ENCODE results near the gene SPATA9. TPM values are rescaled to one million over a fixed set of nuclear protein-coding genes. Genes with fewer than 3 reads are reported as not detected.

The SPATA9 gene
- total RNA-seq, 1 donor from 2014 or later: not detected

DNA sequence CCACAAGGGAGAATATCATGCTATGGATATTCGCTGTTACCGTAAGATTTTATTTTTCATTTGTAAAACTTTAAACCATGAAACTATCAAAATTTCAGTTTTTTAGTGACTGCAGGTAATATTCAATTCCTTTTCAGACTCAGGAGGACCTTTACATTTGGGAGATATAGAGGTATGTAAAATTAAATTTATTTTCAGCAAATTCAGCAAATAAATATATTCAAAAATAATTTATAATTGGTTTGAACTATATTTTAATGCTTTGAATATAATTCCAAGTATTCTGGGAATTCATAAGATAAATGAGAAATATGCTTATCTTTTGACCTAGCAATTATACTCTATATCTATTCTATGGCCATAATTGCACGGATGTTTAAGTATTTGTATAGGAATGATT is 28.6 kb downstream of the SPATA9 start:
- no peak overlapping the region for H3K27ac ChIP-seq
- H3K4me3 ChIP-seq: no peak overlapping the region
- no peaks in the 10 kb centered on the region for H3K9me3 ChIP-seq
- TF ChIP-seq, protein P1, sequence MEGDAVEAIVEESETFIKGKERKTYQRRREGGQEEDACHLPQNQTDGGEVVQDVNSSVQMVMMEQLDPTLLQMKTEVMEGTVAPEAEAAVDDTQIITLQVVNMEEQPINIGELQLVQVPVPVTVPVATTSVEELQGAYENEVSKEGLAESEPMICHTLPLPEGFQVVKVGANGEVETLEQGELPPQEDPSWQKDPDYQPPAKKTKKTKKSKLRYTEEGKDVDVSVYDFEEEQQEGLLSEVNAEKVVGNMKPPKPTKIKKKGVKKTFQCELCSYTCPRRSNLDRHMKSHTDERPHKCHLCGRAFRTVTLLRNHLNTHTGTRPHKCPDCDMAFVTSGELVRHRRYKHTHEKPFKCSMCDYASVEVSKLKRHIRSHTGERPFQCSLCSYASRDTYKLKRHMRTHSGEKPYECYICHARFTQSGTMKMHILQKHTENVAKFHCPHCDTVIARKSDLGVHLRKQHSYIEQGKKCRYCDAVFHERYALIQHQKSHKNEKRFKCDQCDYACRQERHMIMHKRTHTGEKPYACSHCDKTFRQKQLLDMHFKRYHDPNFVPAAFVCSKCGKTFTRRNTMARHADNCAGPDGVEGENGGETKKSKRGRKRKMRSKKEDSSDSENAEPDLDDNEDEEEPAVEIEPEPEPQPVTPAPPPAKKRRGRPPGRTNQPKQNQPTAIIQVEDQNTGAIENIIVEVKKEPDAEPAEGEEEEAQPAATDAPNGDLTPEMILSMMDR (IDR thresholded peaks at IDR 0.05): no peak
- intact Hi-C loops (cut with DNase I): no loop called here
- ATAC-seq (no peak), DNase-seq (no peak)
- H3K27me3 ChIP-seq (ENCODE audit: low read depth): no peaks in the 10 kb centered on the region
- no peaks in the 10 kb centered on the region for H3K36me3 ChIP-seq
- H3K4me1 ChIP-seq: no peaks in the 10 kb centered on the region

DNA sequence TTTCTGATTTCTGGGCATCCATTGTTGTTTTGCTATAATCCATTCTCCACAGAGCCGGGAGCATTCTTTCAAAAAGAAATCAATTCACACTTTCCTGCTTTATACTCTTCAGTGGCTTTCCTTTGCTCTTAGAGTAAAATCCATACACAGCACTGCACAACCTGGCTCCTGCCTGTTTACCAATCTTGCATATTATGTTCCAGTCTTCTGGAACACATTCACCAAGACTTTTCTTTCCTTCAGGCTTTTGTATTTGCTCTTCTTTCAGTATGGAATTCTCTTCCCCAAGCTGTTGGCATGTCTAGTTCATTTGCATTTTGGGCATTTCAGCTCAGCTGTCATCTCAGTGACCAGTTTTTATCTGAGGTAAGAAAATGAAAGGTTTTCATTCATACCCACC is 29.9 kb downstream of the SPATA9 start:
- Histone ChIP-seq H3K9me3 (no peaks in the 10 kb centered on the region), H3K36me3 (no peaks in the 10 kb centered on the region), H3K27ac (no peak overlapping the region), H3K27me3 (ENCODE audit: low read depth) (no peaks in the 10 kb centered on the region), H3K4me1 (peaks cover 2% of the 10 kb centered on the region), H3K4me3 (no peak overlapping the region)
- TF ChIP-seq, protein P1 (IDR thresholded peaks at IDR 0.05): no peak
- intact Hi-C loops (cut with DNase I): no loop called here
- ATAC-seq (no peak), DNase-seq (no peak)

DNA sequence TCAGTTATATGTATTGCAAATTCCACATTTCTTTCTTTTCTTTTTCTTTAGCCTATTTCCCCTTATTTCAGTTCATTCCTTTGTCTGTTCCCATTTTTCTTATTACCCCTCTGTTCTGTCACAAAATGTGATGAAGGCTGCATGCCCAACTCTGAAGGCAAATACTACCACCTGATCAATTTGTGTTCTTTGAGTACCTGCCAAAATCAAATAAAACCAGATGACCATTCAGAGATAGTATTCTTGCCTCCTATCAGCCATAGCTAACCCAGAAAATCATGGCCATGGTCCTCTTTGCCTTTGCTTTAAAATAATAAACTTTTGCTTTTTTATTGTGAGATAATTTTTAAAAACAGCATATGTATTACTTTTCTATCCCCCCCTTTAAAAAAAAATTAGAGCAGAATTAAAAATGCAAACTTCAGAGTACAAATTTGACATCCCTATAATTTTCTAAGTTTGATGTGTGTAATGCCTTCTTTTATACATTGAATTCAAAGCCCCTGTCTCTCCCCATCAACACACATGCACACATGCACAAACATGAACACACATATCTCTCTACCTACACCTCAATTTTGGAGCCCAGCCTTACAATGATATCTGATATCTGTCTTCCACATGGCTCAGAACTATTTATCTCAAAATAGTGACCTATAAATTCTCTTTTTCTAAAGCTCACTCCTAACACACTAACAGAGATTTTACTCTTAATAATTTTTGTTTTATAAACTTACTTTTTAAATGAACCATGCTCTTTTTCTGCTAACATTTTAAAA is 32.8 kb downstream of the SPATA9 start:
- Histone ChIP-seq H3K36me3 (no peaks in the 10 kb centered on the region), H3K9me3 (no peaks in the 10 kb centered on the region), H3K27me3 (ENCODE audit: low read depth) (no peaks in the 10 kb centered on the region), H3K4me3 (no peak overlapping the region), H3K4me1 (peaks cover 10% of the 10 kb centered on the region), H3K27ac (no peak overlapping the region)
- DNase-seq (no peak), ATAC-seq (no peak)
- TF ChIP-seq, protein P1 (IDR thresholded peaks at IDR 0.05): no peak
- intact Hi-C loops (cut with DNase I): loop anchor here (10.0 kb wide), 1 partner anchor 195 kb away; no protein-coding TSS in a partner anchor

DNA sequence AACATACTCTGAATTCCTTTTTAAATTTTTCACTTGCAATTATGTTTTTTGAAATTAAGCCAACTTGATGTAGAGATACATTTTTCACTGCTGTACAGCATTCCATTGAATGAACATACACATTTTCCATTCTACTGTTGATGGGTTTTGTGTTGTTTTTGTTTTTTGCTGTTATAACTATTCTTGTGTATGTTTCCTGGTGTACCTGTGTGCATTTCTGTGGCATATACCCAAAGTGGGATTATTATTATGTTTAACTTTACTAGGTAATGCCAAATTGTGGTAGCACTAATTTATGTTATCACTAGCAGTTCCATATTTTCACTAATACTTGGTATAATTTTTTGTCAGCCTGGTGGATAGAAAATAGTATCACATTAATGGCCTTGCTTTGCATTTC is 33.5 kb downstream of the SPATA9 start:
- DNase-seq: no peak
- Histone ChIP-seq H3K4me1 (peaks cover 12% of the 10 kb centered on the region), H3K27me3 (ENCODE audit: low read depth) (no peaks in the 10 kb centered on the region), H3K27ac (no peak overlapping the region), H3K9me3 (no peaks in the 10 kb centered on the region), H3K36me3 (no peaks in the 10 kb centered on the region), H3K4me3 (no peak overlapping the region)
- intact Hi-C loops (cut with DNase I): loop anchor here (10.0 kb wide), 1 partner anchor 196 kb away; no protein-coding TSS in a partner anchor
- no peak for ATAC-seq
- TF ChIP-seq, protein P1 (IDR thresholded peaks at IDR 0.05): no peak

DNA sequence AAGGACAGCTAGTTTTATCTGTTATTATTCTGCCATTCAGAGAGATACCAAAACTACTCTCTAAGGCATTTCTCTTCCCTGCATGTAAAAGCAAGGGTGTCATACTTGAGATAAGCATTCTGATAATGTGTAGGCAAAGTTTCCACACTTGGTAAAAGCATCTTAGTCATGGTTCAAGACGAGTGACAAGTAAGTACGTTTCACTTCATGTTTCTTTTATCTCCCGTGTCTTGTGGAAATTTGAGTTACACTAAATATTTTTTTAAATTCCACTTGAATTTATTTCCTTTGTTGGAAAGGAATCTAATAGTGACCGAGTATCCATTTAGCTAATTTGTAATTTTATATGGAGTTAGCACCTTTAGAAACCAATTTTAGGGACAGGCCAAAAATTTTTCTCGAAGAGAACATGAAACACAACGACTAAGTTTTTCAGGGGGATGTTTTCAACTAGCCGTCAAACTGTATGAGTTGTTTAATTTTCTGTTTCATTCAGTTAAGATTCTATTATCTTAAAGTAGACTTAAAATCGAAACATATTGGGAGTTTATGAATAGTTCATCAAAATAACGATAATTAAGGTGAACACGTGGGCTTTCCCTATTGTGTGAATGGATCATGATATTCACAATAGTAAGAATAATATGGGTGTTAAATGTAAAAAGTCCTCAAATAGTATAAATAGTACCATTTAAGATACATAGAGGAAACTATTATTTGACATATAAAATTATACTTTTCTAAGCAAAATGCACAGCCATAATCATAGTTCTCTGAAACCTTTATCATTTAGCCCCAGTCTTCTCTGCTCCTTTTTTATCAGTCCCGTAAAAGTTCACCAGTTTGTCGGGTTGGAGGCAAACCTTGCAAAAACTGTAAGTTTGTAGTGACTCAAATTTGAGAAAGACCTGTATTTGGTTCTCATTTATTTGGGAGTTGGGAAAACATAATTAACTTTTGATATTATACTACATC is 34.6 kb downstream of the SPATA9 start:
- H3K27ac ChIP-seq: peak overlapping the region; percentile 94
- intact Hi-C loops (cut with DNase I): loop anchor here (10.0 kb wide), 1 partner anchor 197 kb away; no protein-coding TSS in a partner anchor
- DNase-seq: no peak

More for the DNA sequence above, 34.6 kb downstream of the SPATA9 start:
- H3K4me3 ChIP-seq: no peak overlapping the region
- H3K9me3 ChIP-seq: no peaks in the 10 kb centered on the region
- peaks cover 15% of the 10 kb centered on the region for H3K4me1 ChIP-seq
- ATAC-seq: no peak
- no peaks in the 10 kb centered on the region for H3K36me3 ChIP-seq
- H3K27me3 ChIP-seq (ENCODE audit: low read depth): no peaks in the 10 kb centered on the region
- TF ChIP-seq, protein P1 (IDR thresholded peaks at IDR 0.05): no peak
